ENCODE data around the gene HEATR1. TPM values are rescaled to one million over a fixed set of nuclear protein-coding genes. Genes with fewer than 3 reads are reported as not detected.

HEATR1 gene
- total RNA-seq, 1 experiment from 2014 or later, result 68.3 TPM

DNA sequence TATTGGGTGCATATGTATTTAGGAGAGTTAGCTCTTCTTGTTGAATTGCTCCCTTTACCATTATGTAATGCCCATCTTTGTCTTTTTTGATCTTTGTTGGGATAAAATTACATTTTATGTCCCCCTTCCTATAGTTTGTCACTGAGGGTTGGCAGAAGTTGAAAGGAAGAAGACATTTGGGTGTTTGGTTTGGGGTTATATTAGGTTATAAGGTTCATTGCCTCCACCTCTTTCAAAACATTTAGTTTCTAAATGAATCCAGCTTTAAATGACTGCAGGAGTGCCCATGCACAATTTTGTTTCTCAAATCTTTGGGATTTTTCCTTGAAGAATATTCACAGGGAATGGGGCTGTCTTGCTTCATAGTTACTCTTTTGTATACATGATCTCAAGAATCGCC, 95.1 kb downstream of the HEATR1 start:
- ChIA-PET RAD21 (ENCODE audit: low non-redundant PET in 1 of 2, low total read pairs in 2 of 2, uncharacterized antibody in 2 of 2, unreplicated experiment in 2 of 2) (no interaction called here), POLR2A (no interaction called here), CTCF (no interaction called here)
- TF ChIP-seq EZH2 (IDR thresholded peaks at IDR 0.05) (no peak), CBX3 (IDR thresholded peaks at IDR 0.05; ENCODE audit: low read depth) (no peak), ZNF274 (IDR thresholded peaks at IDR 0.05; ENCODE audit: low read depth, low read length) (no peak), YY1 (IDR thresholded peaks at IDR 0.05; ENCODE audit: extremely low read depth, insufficient replicate concordance, low read depth, low read length) (no peak), CEBPB (IDR thresholded peaks at IDR 0.05; ENCODE audit: low read depth) (no peak), POLR2A (IDR thresholded peaks at IDR 0.05; ENCODE audit: borderline replicate concordance, extremely low read depth, insufficient read depth, insufficient read length) (no peak), TCF7L2 (IDR thresholded peaks at IDR 0.05; ENCODE audit: borderline replicate concordance, extremely low read depth, insufficient read depth, insufficient read length) (no peak), ZFX (IDR thresholded peaks at IDR 0.05) (no peak), JUND (IDR thresholded peaks at IDR 0.05) (no peak), EZH2phosphoT487 (IDR thresholded peaks at IDR 0.05; ENCODE audit: borderline replicate concordance) (no peak), SP1 (IDR thresholded peaks at IDR 0.05; ENCODE audit: low read depth) (no peak)
- TF ChIP-seq, protein P1, sequence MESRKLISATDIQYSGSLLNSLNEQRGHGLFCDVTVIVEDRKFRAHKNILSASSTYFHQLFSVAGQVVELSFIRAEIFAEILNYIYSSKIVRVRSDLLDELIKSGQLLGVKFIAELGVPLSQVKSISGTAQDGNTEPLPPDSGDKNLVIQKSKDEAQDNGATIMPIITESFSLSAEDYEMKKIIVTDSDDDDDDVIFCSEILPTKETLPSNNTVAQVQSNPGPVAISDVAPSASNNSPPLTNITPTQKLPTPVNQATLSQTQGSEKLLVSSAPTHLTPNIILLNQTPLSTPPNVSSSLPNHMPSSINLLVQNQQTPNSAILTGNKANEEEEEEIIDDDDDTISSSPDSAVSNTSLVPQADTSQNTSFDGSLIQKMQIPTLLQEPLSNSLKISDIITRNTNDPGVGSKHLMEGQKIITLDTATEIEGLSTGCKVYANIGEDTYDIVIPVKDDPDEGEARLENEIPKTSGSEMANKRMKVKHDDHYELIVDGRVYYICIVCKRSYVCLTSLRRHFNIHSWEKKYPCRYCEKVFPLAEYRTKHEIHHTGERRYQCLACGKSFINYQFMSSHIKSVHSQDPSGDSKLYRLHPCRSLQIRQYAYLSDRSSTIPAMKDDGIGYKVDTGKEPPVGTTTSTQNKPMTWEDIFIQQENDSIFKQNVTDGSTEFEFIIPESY (IDR thresholded peaks at IDR 0.05; ENCODE audit: extremely low read depth, insufficient replicate concordance, low read length), result no peak
- TF ChIP-seq, protein P2, sequence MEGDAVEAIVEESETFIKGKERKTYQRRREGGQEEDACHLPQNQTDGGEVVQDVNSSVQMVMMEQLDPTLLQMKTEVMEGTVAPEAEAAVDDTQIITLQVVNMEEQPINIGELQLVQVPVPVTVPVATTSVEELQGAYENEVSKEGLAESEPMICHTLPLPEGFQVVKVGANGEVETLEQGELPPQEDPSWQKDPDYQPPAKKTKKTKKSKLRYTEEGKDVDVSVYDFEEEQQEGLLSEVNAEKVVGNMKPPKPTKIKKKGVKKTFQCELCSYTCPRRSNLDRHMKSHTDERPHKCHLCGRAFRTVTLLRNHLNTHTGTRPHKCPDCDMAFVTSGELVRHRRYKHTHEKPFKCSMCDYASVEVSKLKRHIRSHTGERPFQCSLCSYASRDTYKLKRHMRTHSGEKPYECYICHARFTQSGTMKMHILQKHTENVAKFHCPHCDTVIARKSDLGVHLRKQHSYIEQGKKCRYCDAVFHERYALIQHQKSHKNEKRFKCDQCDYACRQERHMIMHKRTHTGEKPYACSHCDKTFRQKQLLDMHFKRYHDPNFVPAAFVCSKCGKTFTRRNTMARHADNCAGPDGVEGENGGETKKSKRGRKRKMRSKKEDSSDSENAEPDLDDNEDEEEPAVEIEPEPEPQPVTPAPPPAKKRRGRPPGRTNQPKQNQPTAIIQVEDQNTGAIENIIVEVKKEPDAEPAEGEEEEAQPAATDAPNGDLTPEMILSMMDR (IDR thresholded peaks at IDR 0.05 in 2 of 3, conservative IDR thresholded peaks at IDR 0.05 in 1 of 3; ENCODE audit: borderline replicate concordance in 1 of 3, insufficient read depth in 1 of 3, low read depth in 2 of 3, low read length in 2 of 3), result no peak
- TF ChIP-seq, protein P3, sequence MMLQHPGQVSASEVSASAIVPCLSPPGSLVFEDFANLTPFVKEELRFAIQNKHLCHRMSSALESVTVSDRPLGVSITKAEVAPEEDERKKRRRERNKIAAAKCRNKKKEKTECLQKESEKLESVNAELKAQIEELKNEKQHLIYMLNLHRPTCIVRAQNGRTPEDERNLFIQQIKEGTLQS (IDR thresholded peaks at IDR 0.05), result no peak
- Histone ChIP-seq H3K4me3 (replicated peaks in 1 of 2; ENCODE audit: low read depth in 1 of 2, low read length in 2 of 2) (no peak overlapping the region), H3K9me3 (ENCODE audit: control insufficient read depth in 1 of 2, insufficient read depth in 1 of 2, low read depth in 1 of 2, low read length in 2 of 2) (no peaks in the 10 kb centered on the region), H3K4me2 (ENCODE audit: low read length) (no peak overlapping the region), H3K27me3 (ENCODE audit: insufficient read depth, low read length) (no peaks in the 10 kb centered on the region), H3K79me2 (ENCODE audit: insufficient read depth, low read length) (no peaks in the 10 kb centered on the region), H3K4me1 (ENCODE audit: control insufficient read depth in 1 of 2, insufficient read depth in 2 of 2, low read length in 2 of 2) (peaks cover 0 to under 1% of the 10 kb centered on the region in 2 experiments; a peak in 1 of 4 replicates), H3K9me2 (ENCODE audit: insufficient read depth) (no peaks in the 10 kb centered on the region), H3K36me3 (ENCODE audit: control insufficient read depth in 1 of 2, insufficient read depth in 2 of 2, low read length in 2 of 2) (no peaks in the 10 kb centered on the region), H2AFZ (ENCODE audit: low read depth, low read length, poor library complexity, severe bottlenecking) (no peak overlapping the region), H3K27ac (ENCODE audit: low read depth, low read length) (no peak overlapping the region), H4K20me1 (ENCODE audit: insufficient read depth) (no peaks in the 10 kb centered on the region), H3K9ac (ENCODE audit: low read length) (no peak overlapping the region)
- intact Hi-C loops (cut with micrococcal nuclease), result no loop called here
- BruUV-seq (replicated peaks), result no TSS peak
- DNase-seq (ENCODE audit: low read depth, low spot score), result no peak
- ATAC-seq, result no peak

Measured in HCT116 (cell line).